ENCODE results near the gene CYP2D6.
"Not testable (repeated sequence)": the region's sequence is repeated elsewhere in the genome, so short reads cannot be mapped to it uniquely, and the experiment has no call there.

The CYP2D6 gene

GRCh38 chr22:42138972-42139371, 8.4 kb upstream of the CYP2D6 start:
- H3K27me3 ChIP-seq (ENCODE audit: insufficient read depth, low read depth): no peaks in the 10 kb centered on the region
- TF ChIP-seq, protein P1, sequence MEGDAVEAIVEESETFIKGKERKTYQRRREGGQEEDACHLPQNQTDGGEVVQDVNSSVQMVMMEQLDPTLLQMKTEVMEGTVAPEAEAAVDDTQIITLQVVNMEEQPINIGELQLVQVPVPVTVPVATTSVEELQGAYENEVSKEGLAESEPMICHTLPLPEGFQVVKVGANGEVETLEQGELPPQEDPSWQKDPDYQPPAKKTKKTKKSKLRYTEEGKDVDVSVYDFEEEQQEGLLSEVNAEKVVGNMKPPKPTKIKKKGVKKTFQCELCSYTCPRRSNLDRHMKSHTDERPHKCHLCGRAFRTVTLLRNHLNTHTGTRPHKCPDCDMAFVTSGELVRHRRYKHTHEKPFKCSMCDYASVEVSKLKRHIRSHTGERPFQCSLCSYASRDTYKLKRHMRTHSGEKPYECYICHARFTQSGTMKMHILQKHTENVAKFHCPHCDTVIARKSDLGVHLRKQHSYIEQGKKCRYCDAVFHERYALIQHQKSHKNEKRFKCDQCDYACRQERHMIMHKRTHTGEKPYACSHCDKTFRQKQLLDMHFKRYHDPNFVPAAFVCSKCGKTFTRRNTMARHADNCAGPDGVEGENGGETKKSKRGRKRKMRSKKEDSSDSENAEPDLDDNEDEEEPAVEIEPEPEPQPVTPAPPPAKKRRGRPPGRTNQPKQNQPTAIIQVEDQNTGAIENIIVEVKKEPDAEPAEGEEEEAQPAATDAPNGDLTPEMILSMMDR (conservative IDR thresholded peaks at IDR 0.05; ENCODE audit: low read depth, low read length): no peak

DNA sequence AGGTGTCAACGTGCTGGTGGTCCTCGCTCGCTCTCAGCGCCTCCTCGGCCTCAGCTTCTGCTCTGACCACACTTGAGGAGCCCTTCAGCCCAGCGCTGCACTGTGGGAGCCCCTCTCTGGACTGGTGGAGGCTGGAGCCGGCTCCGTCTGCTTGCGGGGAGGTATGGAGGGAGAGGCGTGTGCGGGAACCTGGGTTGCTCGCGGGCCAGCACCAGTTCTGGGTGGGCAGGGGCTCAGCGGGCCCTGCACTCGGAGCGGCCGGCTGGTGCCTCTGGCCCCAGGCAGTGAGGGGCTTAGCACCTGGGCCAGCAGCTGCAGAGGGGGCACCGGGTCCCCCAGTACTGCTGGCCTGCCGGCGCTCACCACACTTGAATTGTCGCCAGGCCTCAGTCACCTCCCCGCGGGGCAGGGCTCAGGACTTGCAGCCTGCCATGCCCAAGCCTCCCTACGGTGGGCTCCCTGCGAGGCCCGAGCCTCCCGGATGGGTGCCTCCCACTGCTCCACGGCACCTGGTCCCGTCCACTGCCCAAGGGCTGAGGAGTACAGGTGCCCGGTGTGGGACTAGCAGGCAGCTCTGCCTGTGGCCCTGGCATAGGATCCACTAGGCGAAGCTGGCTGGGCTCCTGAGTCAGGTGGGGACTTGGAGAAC, 7.6 kb upstream of the CYP2D6 start:
- no peak overlapping the region for H3K4me3 ChIP-seq (IDR thresholded peaks at IDR 0.05; ENCODE audit: insufficient read depth, low read depth, low read length)
- no peaks in the 10 kb centered on the region for H3K4me1 ChIP-seq (ENCODE audit: low read depth, poor library complexity, severe bottlenecking)
- no peak overlapping the region for H3K4me2 ChIP-seq
- no peaks in the 10 kb centered on the region for H3K27me3 ChIP-seq (ENCODE audit: insufficient read depth, low read depth)
- H3K27ac ChIP-seq: no peak overlapping the region
- H3K9ac ChIP-seq: no peak overlapping the region
- no peak overlapping the region for H2AFZ ChIP-seq (ENCODE audit: low read depth)
- H3K79me2 ChIP-seq (ENCODE audit: insufficient read depth, low read depth): no peaks in the 10 kb centered on the region
- no peaks in the 10 kb centered on the region for H3K36me3 ChIP-seq (ENCODE audit: insufficient read depth)
- no peaks in the 10 kb centered on the region for H4K20me1 ChIP-seq (ENCODE audit: insufficient read depth)
- TF ChIP-seq, protein P1 (conservative IDR thresholded peaks at IDR 0.05; ENCODE audit: low read depth, low read length): no peak

More at GRCh38 chr22:42138972-42139371, 8.4 kb upstream of the CYP2D6 start:
- H3K27ac ChIP-seq: no peak overlapping the region
- H3K4me1 ChIP-seq (ENCODE audit: low read depth, poor library complexity, severe bottlenecking): no peaks in the 10 kb centered on the region
- no peaks in the 10 kb centered on the region for H3K36me3 ChIP-seq (ENCODE audit: insufficient read depth)
- no peak overlapping the region for H3K4me2 ChIP-seq
- no peaks in the 10 kb centered on the region for H3K79me2 ChIP-seq (ENCODE audit: insufficient read depth, low read depth)
- H3K9ac ChIP-seq: no peak overlapping the region
- H3K4me3 ChIP-seq (IDR thresholded peaks at IDR 0.05; ENCODE audit: insufficient read depth, low read depth, low read length): no peak overlapping the region
- no peak overlapping the region for H2AFZ ChIP-seq (ENCODE audit: low read depth)
- no peaks in the 10 kb centered on the region for H4K20me1 ChIP-seq (ENCODE audit: insufficient read depth)

DNA sequence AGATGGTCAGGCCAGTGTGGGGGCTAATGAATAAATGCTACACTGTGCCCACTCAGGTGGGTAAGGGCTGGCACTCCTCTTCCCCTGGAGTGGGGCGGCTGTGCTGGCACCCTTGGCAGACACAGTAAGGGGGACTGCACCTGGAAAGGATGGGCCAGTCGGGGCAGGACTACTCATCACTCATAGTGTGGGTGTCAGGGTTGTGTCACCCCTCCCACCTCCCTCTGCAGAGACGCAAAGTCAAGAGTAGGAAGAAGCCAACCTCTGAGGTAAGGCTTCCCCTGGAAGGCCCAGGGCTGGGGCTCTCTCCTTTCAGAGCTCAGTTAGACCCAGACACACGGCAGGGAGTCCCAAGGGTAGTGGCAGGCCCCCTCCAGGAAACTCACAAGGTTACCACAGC, 5.1 kb upstream of the CYP2D6 start:
- H3K27ac ChIP-seq; H3K4me2 ChIP-seq; H4K20me1 ChIP-seq (ENCODE audit: insufficient read depth); H3K9ac ChIP-seq; H3K27me3 ChIP-seq (ENCODE audit: insufficient read depth, low read depth); H3K36me3 ChIP-seq (ENCODE audit: insufficient read depth); H3K79me2 ChIP-seq (ENCODE audit: insufficient read depth, low read depth); H2AFZ ChIP-seq (ENCODE audit: low read depth); H3K4me3 ChIP-seq (IDR thresholded peaks at IDR 0.05; ENCODE audit: insufficient read depth, low read depth, low read length); H3K4me1 ChIP-seq (ENCODE audit: low read depth, poor library complexity, severe bottlenecking): not testable (repeated sequence)

GRCh38 chr22:42134100-42135020, 3.8 kb upstream of the CYP2D6 start:
- H3K9ac ChIP-seq: no peak overlapping the region
- TF ChIP-seq, protein P1 (conservative IDR thresholded peaks at IDR 0.05; ENCODE audit: low read depth, low read length): no peak
- no peaks in the 10 kb centered on the region for H3K27me3 ChIP-seq (ENCODE audit: insufficient read depth, low read depth)
- no peak overlapping the region for H3K4me2 ChIP-seq
- no peaks in the 10 kb centered on the region for H3K36me3 ChIP-seq (ENCODE audit: insufficient read depth)
- no peak overlapping the region for H3K4me3 ChIP-seq (IDR thresholded peaks at IDR 0.05; ENCODE audit: insufficient read depth, low read depth, low read length)
- no peaks in the 10 kb centered on the region for H3K4me1 ChIP-seq (ENCODE audit: low read depth, poor library complexity, severe bottlenecking)
- no peaks in the 10 kb centered on the region for H3K79me2 ChIP-seq (ENCODE audit: insufficient read depth, low read depth)
- no peak overlapping the region for H3K27ac ChIP-seq
- no peak overlapping the region for H2AFZ ChIP-seq (ENCODE audit: low read depth)
- no peaks in the 10 kb centered on the region for H4K20me1 ChIP-seq (ENCODE audit: insufficient read depth)

DNA sequence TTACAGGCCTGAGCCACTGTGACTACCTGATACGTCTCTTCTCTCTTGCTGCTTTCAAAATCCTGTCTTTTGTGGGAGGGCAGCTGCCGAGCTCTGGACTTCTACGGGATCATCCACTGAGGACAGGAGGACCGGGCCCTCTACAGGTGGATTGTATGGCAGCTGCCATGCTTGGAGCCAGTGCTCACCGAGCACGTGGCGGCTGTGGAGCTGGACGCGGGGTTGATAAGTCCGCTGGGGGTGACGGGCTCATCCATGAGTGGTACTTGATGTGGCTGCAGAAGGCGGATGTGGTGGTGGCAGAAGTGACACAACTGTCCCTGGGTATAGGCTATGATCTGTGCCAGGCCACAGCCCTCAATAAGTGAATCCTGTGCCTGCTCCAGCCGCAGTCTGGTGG, 1.8 kb upstream of the CYP2D6 start:
- H3K36me3 ChIP-seq (ENCODE audit: insufficient read depth): no peaks in the 10 kb centered on the region
- no peak overlapping the region for H3K4me2 ChIP-seq
- H3K27me3 ChIP-seq (ENCODE audit: insufficient read depth, low read depth): no peaks in the 10 kb centered on the region
- no peak overlapping the region for H3K9ac ChIP-seq
- H3K4me3 ChIP-seq (IDR thresholded peaks at IDR 0.05; ENCODE audit: insufficient read depth, low read depth, low read length): no peak overlapping the region
- no peaks in the 10 kb centered on the region for H4K20me1 ChIP-seq (ENCODE audit: insufficient read depth)
- no peaks in the 10 kb centered on the region for H3K79me2 ChIP-seq (ENCODE audit: insufficient read depth, low read depth)
- no peak overlapping the region for H3K27ac ChIP-seq
- H2AFZ ChIP-seq (ENCODE audit: low read depth): no peak overlapping the region
- TF ChIP-seq, protein P1 (conservative IDR thresholded peaks at IDR 0.05; ENCODE audit: low read depth, low read length): no peak
- no peaks in the 10 kb centered on the region for H3K4me1 ChIP-seq (ENCODE audit: low read depth, poor library complexity, severe bottlenecking)

Measured in KMS-11 (cell line).